GM10266 (cell line): ENCODE measurements around the gene METTL16.
"Not testable (repeated sequence)": the region's sequence is repeated elsewhere in the genome, so short reads cannot be mapped to it uniquely, and the experiment has no call there.

ENCODE experiments used
- DNase-seq: peaks from one replicate; pipeline ENCODE4 v3.0.0; 2012; ENCODE audit errors: extremely low spot score
- TF ChIP-seq, protein P1 (sequence below): IDR thresholded peaks from 2 replicates; pipeline ENCODE4 v1.5.1; 2012; ENCODE audit warnings: mild to moderate bottlenecking, low read depth; ENCODE audit not compliant: control insufficient read depth, insufficient read depth; ENCODE audit errors: missing control alignments

Gene METTL16

DNA sequence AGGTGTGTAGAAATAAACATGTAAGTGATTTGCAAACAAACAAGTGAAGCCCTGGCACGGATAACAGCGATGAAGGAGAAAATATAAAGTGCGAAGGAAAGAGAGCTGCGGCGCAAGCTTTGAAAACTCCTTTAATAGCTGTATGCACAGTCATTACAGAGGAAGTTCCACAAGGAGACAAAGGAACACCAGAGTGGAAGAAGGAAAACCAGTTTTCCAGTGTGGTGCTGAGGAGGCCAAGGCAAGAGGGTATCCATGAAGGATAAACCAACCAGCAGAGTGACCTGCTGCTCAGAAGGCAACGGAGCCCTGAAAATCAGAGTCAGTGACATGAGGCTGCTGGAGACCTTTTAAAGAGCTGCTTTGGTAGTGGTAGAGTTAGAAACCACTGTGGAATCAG, 24.4 kb downstream of the METTL16 start:
- no peak for DNase-seq
- TF ChIP-seq, protein P1, sequence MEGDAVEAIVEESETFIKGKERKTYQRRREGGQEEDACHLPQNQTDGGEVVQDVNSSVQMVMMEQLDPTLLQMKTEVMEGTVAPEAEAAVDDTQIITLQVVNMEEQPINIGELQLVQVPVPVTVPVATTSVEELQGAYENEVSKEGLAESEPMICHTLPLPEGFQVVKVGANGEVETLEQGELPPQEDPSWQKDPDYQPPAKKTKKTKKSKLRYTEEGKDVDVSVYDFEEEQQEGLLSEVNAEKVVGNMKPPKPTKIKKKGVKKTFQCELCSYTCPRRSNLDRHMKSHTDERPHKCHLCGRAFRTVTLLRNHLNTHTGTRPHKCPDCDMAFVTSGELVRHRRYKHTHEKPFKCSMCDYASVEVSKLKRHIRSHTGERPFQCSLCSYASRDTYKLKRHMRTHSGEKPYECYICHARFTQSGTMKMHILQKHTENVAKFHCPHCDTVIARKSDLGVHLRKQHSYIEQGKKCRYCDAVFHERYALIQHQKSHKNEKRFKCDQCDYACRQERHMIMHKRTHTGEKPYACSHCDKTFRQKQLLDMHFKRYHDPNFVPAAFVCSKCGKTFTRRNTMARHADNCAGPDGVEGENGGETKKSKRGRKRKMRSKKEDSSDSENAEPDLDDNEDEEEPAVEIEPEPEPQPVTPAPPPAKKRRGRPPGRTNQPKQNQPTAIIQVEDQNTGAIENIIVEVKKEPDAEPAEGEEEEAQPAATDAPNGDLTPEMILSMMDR: no peak

GRCh38 chr17:2486709-2487108, 25.0 kb downstream of the METTL16 start:
- not testable (repeated sequence) for DNase-seq

DNA sequence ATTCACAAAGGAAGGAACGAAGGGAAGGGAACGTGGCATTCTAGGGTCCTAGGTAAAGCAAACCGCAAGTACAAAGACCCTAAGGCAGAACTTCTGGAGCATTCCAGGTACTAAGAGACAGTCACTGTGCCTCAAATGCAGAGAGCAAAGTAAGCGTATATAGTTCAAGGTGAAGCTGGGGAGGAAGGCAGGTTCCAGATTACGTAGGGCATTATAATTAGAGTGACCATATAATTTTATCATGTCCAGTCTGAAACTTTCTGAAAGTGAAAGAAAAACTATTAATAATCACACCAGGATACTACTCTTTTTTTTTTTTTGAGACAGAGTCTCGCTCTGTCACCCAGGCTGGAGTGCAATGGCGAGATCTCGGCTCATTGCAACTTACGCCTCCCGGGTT, 25.7 kb downstream of the METTL16 start:
- TF ChIP-seq, protein P1: no peak
- no peak for DNase-seq

DNA sequence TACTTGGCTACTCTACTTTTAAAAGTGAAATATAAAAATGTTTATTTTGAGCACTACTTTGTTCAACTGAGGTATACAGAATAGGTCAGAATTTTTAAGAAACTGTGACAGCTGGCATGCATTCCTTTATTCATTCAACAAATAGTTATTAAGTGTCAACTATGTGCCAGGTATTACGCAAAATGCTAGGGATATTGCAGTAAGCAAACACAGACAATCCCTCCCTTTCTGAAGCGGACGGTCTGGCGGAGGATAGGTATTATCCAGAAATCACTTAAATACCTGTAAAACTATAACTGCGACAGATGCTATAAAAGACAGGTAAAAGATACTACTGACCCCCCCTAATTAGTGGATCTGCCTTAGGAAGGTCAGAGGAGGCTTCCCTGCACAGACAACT, 26.1 kb downstream of the METTL16 start:
- DNase-seq: no peak
- TF ChIP-seq, protein P1: no peak

DNA sequence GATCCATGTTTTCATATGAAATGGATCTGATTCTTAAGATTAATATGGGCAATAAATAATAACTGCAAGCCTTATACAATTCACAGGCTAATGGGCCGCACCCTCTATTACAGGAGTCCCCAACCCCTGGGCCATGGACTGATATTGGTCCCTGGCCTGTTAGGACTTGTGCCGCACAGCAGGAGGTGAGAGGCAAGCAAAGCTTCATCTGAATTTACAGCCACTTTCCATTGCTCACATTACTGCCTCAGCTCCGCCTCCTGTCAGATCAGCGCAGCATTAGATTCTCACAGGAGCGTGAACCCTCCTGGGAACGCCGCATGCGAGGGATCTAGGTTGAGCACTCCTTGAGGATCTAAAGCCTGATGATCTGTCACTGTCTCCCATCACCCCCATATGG, 26.8 kb downstream of the METTL16 start:
- DNase-seq: no peak
- TF ChIP-seq, protein P1: no peak

- DNase-seq: no peak
- TF ChIP-seq, protein P1: no peak
Observed at GRCh38 chr17:2483084-2483483, 28.6 kb downstream of the METTL16 start.

DNA sequence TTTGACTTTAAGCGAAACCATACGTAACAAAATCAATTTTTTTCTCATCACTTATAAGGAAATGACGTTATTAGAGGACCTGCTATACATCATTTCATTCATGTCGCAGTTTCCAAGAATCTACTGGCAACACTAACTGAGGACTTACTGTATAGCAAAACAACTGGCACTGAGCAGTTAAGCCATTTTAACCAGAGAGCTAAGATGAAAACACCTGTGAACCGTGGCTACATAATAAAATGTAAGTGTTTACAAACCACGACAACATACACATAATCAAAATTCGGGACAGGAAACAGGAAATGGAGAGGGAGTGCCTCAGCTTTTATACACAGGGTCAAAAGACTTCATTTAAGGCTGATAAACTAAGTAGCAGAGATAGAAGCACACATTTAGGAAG, 29.5 kb downstream of the METTL16 start:
- no peak for DNase-seq
- TF ChIP-seq, protein P1: no peak

- TF ChIP-seq, protein P1: no peak
- no peak for DNase-seq
Observed at GRCh38 chr17:2481760-2482159, 29.9 kb downstream of the METTL16 start.
